DND-41 (cell line): Measurements from ENCODE around the gene ETV1.

Source experiments
- ATAC-seq: fragments of 200-7000 bp; cut with Tn5 transposase; 3 replicates; pipeline ENCODE4 v1.9.1; 2021; ENCODE audit warnings: low read depth; ENCODE audit not compliant: insufficient read depth
- DNase-seq: peaks from one replicate; pipeline ENCODE4 v3.0.0-alpha.2; 2020
- H2AFZ ChIP-seq: 2 replicates; pipeline ENCODE4 v1.6.0; 2012; ENCODE audit warnings: low read depth, low read length
- H3K27ac ChIP-seq: 2 replicates; pipeline ENCODE4 v1.5.1; 2012; ENCODE audit warnings: low read length, inconsistent platforms
- H3K27me3 ChIP-seq: fragments of 200-600 bp; sonication (generic); 2 replicates; pipeline ENCODE4 v1.6.0; 2012; ENCODE audit warnings: low read length, mild to moderate bottlenecking, inconsistent platforms; ENCODE audit not compliant: insufficient read depth, poor library complexity
- H3K36me3 ChIP-seq: 2 replicates; pipeline ENCODE4 v1.5.1; 2012; ENCODE audit warnings: low read length, inconsistent platforms; ENCODE audit not compliant: insufficient read depth
- H3K4me1 ChIP-seq: 2 replicates; pipeline ENCODE4 v1.5.1; 2012; ENCODE audit warnings: mild to moderate bottlenecking, low read length; ENCODE audit not compliant: insufficient read depth
- H3K4me2 ChIP-seq: 2 replicates; pipeline ENCODE4 v1.6.0; 2012; ENCODE audit warnings: mild to moderate bottlenecking, moderate library complexity, low read length, inconsistent platforms; ENCODE audit not compliant: insufficient read depth
- H3K4me3 ChIP-seq, 2 experiments: fragments of 200-600 bp in 1 of 2; shearing (Covaris generic) in 1 of 2; 2 replicates each; pipeline ENCODE4 v1.5.1; 2012 to 2016; ENCODE audit warnings: inconsistent platforms in 2 of 2, low read length in 2 of 2, mild to moderate bottlenecking in 2 of 2, low read depth in 1 of 2, moderate library complexity in 1 of 2
- H3K79me2 ChIP-seq: 2 replicates; pipeline ENCODE4 v1.6.0; 2012; ENCODE audit warnings: low read length, inconsistent platforms; ENCODE audit not compliant: insufficient read depth
- H3K9ac ChIP-seq: 2 replicates; pipeline ENCODE4 v1.6.0; 2012; ENCODE audit warnings: low read depth, mild to moderate bottlenecking, inconsistent platforms, low read length, moderate library complexity
- H3K9me3 ChIP-seq: 2 replicates; pipeline ENCODE4 v1.5.1; 2012; ENCODE audit warnings: low read length, moderate library complexity, mild to moderate bottlenecking, inconsistent platforms; ENCODE audit not compliant: insufficient read depth, severe bottlenecking
- H4K20me1 ChIP-seq: 2 replicates; pipeline ENCODE4 v1.6.0; 2012; ENCODE audit warnings: low read length; ENCODE audit not compliant: insufficient read depth
- CTCF ChIP-seq: IDR thresholded peaks from 2 replicates; pipeline ENCODE4 v1.5.1; 2012; ENCODE audit warnings: borderline replicate concordance, low read length, moderate library complexity, mild to moderate bottlenecking; ENCODE audit not compliant: poor library complexity, severe bottlenecking; ENCODE audit errors: extremely low read depth
- EZH2 ChIP-seq: IDR thresholded peaks from 3 replicates; pipeline ENCODE4 v1.6.1; 2012; ENCODE audit warnings: borderline replicate concordance, low read depth, mild to moderate bottlenecking, moderate library complexity, low read length, inconsistent platforms; ENCODE audit not compliant: severe bottlenecking

Gene ETV1

GRCh38 chr7:14016950-14017349, 27.5 kb upstream of the ETV1 start:
- no peak for ATAC-seq
- H3K9ac ChIP-seq, result no peak overlapping the region
- no peaks in the 10 kb centered on the region for H3K9me3 ChIP-seq
- H2AFZ ChIP-seq, result no peak overlapping the region
- H3K27ac ChIP-seq, result no peak overlapping the region
- no peaks in the 10 kb centered on the region for H3K27me3 ChIP-seq
- no peak overlapping the region for H3K4me3 ChIP-seq
- no peak for DNase-seq
- no peaks in the 10 kb centered on the region for H3K4me1 ChIP-seq
- TF ChIP-seq EZH2, result no peak
- no peaks in the 10 kb centered on the region for H3K36me3 ChIP-seq
- H3K4me2 ChIP-seq, result no peak overlapping the region
- H4K20me1 ChIP-seq, result no peaks in the 10 kb centered on the region
- no peaks in the 10 kb centered on the region for H3K79me2 ChIP-seq

GRCh38 chr7:14013898-14014297, 24.4 kb upstream of the ETV1 start:
- TF ChIP-seq EZH2 (no peak), CTCF (no peak)
- Histone ChIP-seq H3K4me3 (no peak overlapping the region), H2AFZ (no peak overlapping the region), H3K9me3 (no peaks in the 10 kb centered on the region), H3K36me3 (no peaks in the 10 kb centered on the region), H3K79me2 (no peaks in the 10 kb centered on the region), H3K4me2 (no peak overlapping the region), H3K9ac (no peak overlapping the region), H3K4me1 (no peaks in the 10 kb centered on the region), H4K20me1 (no peaks in the 10 kb centered on the region), H3K27ac (no peak overlapping the region), H3K27me3 (no peaks in the 10 kb centered on the region)
- DNase-seq (no peak), ATAC-seq (no peak)

DNA sequence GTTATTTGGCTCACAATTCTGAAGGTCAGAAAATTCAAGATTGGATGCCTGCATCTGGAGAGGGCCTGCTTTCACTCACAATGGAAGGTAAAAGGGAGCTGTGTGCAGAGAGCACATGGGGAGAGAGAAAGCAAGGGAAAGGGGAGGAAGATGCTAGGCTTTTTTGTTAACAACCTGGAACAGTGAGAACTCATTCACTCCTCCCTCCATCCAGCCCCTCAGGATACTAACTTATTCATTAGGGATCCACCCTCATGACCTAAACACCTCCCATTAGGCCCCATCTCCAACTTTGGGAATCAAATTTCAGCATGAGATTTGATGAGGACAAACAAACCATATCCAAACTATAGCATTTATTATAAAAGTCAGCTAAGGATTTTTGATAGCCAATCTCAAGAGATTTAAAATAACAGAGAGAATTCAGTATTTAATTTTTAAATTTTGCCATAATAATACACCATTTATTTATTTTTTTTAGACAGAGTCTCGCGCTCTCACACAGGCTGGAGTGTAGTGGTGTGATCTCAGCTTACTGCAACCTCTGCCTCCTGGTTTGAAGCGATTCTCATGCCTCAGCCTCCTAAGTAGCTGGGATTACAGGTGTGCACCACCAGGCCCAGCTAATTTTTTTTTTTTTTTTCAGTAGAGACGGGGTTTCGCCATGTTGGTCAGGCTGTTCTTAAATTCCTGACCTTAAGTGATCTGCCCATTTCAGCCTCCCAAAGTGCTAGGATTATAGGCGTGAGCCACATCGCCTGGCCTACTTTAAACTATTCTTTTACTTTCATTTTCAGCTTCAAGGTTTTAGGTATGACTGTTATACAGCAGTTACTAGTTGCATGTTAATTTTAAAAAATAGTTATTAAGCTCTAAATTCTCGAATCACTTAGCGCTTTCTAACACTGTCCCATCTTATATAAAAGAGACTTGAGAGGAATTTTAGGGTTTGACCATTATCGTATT, 20.3 kb upstream of the ETV1 start:
- Histone ChIP-seq H4K20me1 (no peaks in the 10 kb centered on the region), H3K27ac (no peak overlapping the region), H3K9me3 (no peaks in the 10 kb centered on the region), H3K27me3 (no peaks in the 10 kb centered on the region), H3K4me2 (no peak overlapping the region), H3K4me1 (no peaks in the 10 kb centered on the region), H3K4me3 (no peak overlapping the region), H3K79me2 (no peaks in the 10 kb centered on the region), H2AFZ (no peak overlapping the region), H3K9ac (no peak overlapping the region), H3K36me3 (no peaks in the 10 kb centered on the region)
- TF ChIP-seq CTCF, result no peak
- no peak for TF ChIP-seq EZH2
- no peak for DNase-seq
- peak; percentile 64 for ATAC-seq

DNA sequence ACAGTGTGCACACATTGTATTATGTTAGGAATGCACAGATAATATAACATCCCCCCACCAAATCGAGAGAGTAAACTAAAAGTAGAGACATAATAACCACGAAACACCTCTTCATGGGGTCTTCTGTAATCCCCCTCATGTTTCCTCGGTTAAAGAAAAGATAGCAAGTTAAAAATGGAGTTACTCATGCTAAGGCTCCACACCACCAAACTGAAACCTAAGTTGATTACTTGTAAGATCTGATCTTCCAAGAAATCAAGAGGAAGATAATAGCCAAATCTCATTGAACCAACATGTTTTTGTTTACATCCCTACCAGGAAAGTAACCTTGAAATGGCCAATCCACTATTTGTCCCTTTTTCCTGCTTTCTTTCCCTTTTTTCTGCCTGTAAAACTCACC, 11.7 kb upstream of the ETV1 start:
- H3K79me2 ChIP-seq, result no peaks in the 10 kb centered on the region
- TF ChIP-seq EZH2, result no peak
- TF ChIP-seq CTCF, result no peak

More for the DNA sequence above, 11.7 kb upstream of the ETV1 start:
- Histone ChIP-seq H4K20me1 (no peaks in the 10 kb centered on the region), H3K36me3 (no peaks in the 10 kb centered on the region), H3K4me3 (no peak overlapping the region), H3K9me3 (no peaks in the 10 kb centered on the region), H3K27me3 (no peaks in the 10 kb centered on the region), H3K9ac (no peak overlapping the region), H3K4me1 (no peaks in the 10 kb centered on the region), H2AFZ (no peak overlapping the region), H3K4me2 (no peak overlapping the region), H3K27ac (no peak overlapping the region)
- no peak for DNase-seq
- ATAC-seq, result no peak
